GM12878 (cell line): ENCODE measurements around the gene REXO2. TPM values are rescaled to one million over a fixed set of nuclear protein-coding genes. Genes with fewer than 3 reads are reported as not detected.

Experiments
- ATAC-seq: fragments of 200-7000 bp; cut with Tn5 transposase; 3 replicates; pipeline ENCODE4 v1.9.1; 2020; ENCODE audit warnings: mild to moderate bottlenecking, moderate library complexity
- BruUV-seq: library from RNA; stranded (reverse); fragments of 400-500 nt; replicated peaks from 2 replicates; lab custom pipeline; 2021; lab: Mats Ljungman, UMichigan
- CTCF ChIA-PET: fragments of 300-600 bp; sonication (Branson Sonifier 250); formaldehyde crosslinking; extraction: SDS; loops from one replicate; lab custom pipeline; 2021; ENCODE audit warnings: inconsistent platforms; lab: Yijun Ruan, JAX
- POLR2A ChIA-PET: fragments of 350-600 bp; formaldehyde crosslinking; extraction: SDS; loops from one replicate; lab custom pipeline; 2021; ENCODE audit warnings: inconsistent platforms; lab: Charles Lee
- RAD21 ChIA-PET: fragments of 300-600 bp; sonication (Branson Sonifier 250); formaldehyde crosslinking; loops from one replicate; lab custom pipeline; 2023; ENCODE audit warnings: antibody characterized with exemption; ENCODE audit not compliant: unreplicated experiment; lab: Charles Lee
- SMC1A ChIA-PET: fragments of 300-600 bp; sonication (Branson Sonifier 250); formaldehyde crosslinking; loops from one replicate; lab custom pipeline; 2023; ENCODE audit not compliant: unreplicated experiment, uncharacterized antibody; lab: Charles Lee
- DNase-seq: peaks from one replicate; pipeline ENCODE4 v3.0.0-alpha.2; 2011; ENCODE audit warnings: low read depth, low spot score
- FAIRE-seq: peaks from 3 replicates; lab custom pipeline; 2011; peaks lifted over from hg19 to GRCh38; lab: Jason Lieb, UNC
- H2AFZ ChIP-seq: 2 replicates; pipeline ENCODE4 v1.6.0; 2011; ENCODE audit warnings: low read depth, low read length, control low read depth; ENCODE audit not compliant: control insufficient read depth
- H3K27ac ChIP-seq: 2 replicates; pipeline ENCODE4 v1.5.1; 2011; ENCODE audit warnings: control low read depth; ENCODE audit not compliant: control insufficient read depth, insufficient read depth
- H3K27me3 ChIP-seq, 2 experiments: replicated peaks in 1 of 2; 2 replicates each; pipeline versions ENCODE4 v1.6.0 to v1.6.1; 2011; ENCODE audit warnings: low read length in 1 of 2; ENCODE audit not compliant: control insufficient read depth in 2 of 2, insufficient read depth in 2 of 2
- H3K36me3 ChIP-seq, 2 experiments: 2 replicates each; pipeline ENCODE4 v1.5.1; 2011; ENCODE audit warnings: low read length in 1 of 2; ENCODE audit not compliant: control insufficient read depth in 2 of 2, insufficient read depth in 2 of 2
- H3K4me1 ChIP-seq: 2 replicates; pipeline ENCODE4 v1.6.1; 2011; ENCODE audit warnings: mild to moderate bottlenecking, low read length, moderate library complexity, mixed read lengths; ENCODE audit not compliant: control insufficient read depth, insufficient read depth
- H3K4me2 ChIP-seq: 2 replicates; pipeline ENCODE4 v1.6.0; 2011; ENCODE audit warnings: control low read depth; ENCODE audit not compliant: control insufficient read depth, insufficient read depth
- H3K4me3 ChIP-seq: fragments of 200-600 bp; sonication (generic); 2 replicates; pipeline ENCODE4 v1.5.1; 2016
- H3K79me2 ChIP-seq: 2 replicates; pipeline ENCODE4 v1.6.0; 2011; ENCODE audit warnings: low read length; ENCODE audit not compliant: control insufficient read depth, insufficient read depth
- H3K9ac ChIP-seq: 2 replicates; pipeline ENCODE4 v1.8.0; 2011; ENCODE audit warnings: low read length, control low read depth, mixed read lengths; ENCODE audit not compliant: control insufficient read depth, insufficient read depth
- H3K9me3 ChIP-seq: replicated peaks from 3 replicates; pipeline ENCODE4 v1.5.1; 2011; ENCODE audit warnings: mild to moderate bottlenecking, low read length; ENCODE audit not compliant: control insufficient read depth, insufficient read depth
- H4K20me1 ChIP-seq: 2 replicates; pipeline ENCODE4 v1.6.0; 2011; ENCODE audit not compliant: control insufficient read depth, insufficient read depth
- ASH2L ChIP-seq: fragments of 300-600, 200-600 bp; sonication (generic); IDR thresholded peaks from 2 replicates; pipeline ENCODE4 v1.6.1; 2017; ENCODE audit warnings: low read depth, mild to moderate bottlenecking, borderline replicate concordance
- CTCF ChIP-seq, 3 experiments: IDR thresholded peaks in 2 of 3; conservative IDR thresholded peaks in 1 of 3; 2 replicates each; pipeline ENCODE4 v1.5.1; 2011; ENCODE audit warnings: low read depth in 3 of 3, low read length in 3 of 3, mild to moderate bottlenecking in 3 of 3, control low read depth in 2 of 3, moderate library complexity in 2 of 3, inconsistent platforms in 1 of 3, mixed read lengths in 1 of 3; ENCODE audit not compliant: control insufficient read depth in 2 of 3, insufficient read depth in 1 of 3; ENCODE audit errors: extremely low read depth in 1 of 3
- FOXK2 ChIP-seq: fragments of 450-650 bp; IDR thresholded peaks from 2 replicates; pipeline ENCODE4 v1.6.1; 2017; ENCODE audit warnings: mild to moderate bottlenecking, moderate library complexity
- GABPA ChIP-seq: IDR thresholded peaks from 2 replicates; pipeline ENCODE4 v1.6.1; 2014; ENCODE audit warnings: antibody characterized with exemption, low read depth, mild to moderate bottlenecking, inconsistent platforms
- GATAD2B ChIP-seq: fragments of 450-650 bp; conservative IDR thresholded peaks from 2 replicates; pipeline ENCODE4 v1.6.1; 2017; ENCODE audit warnings: low read depth, mild to moderate bottlenecking, moderate library complexity
- NFYA ChIP-seq: IDR thresholded peaks from 2 replicates; pipeline ENCODE4 v1.6.1; 2011; ENCODE audit warnings: low read depth, mild to moderate bottlenecking, low read length, improper control_type of control experiment, borderline replicate concordance
- NFYB ChIP-seq: IDR thresholded peaks from 2 replicates; pipeline ENCODE4 v1.6.1; 2011; ENCODE audit warnings: low read depth, mild to moderate bottlenecking, low read length, improper control_type of control experiment, moderate library complexity; ENCODE audit not compliant: insufficient read depth
- RAD21 ChIP-seq: IDR thresholded peaks from 2 replicates; pipeline ENCODE4 v1.6.1; 2011; ENCODE audit warnings: mild to moderate bottlenecking, low read depth, low read length, moderate library complexity; ENCODE audit not compliant: insufficient read depth
- SREBF1 ChIP-seq: IDR thresholded peaks from 2 replicates; pipeline ENCODE4 v1.6.1; 2012; ENCODE audit warnings: mild to moderate bottlenecking, low read length
- SRF ChIP-seq, 2 experiments: IDR thresholded peaks; 2 replicates each; pipeline ENCODE4 v1.6.1; 2011; ENCODE audit warnings: low read depth in 2 of 2, low read length in 2 of 2, mild to moderate bottlenecking in 1 of 2, moderate library complexity in 1 of 2
- ZBED1 ChIP-seq: IDR thresholded peaks from 2 replicates; pipeline ENCODE4 v1.6.1; 2016; ENCODE audit warnings: borderline replicate concordance
- ZBTB33 ChIP-seq: fragments of 450-650 bp; IDR thresholded peaks from 2 replicates; pipeline ENCODE4 v1.6.1; 2017; ENCODE audit warnings: mild to moderate bottlenecking
- ZNF687 ChIP-seq: fragments of 450-650 bp; IDR thresholded peaks from 2 replicates; pipeline ENCODE4 v1.6.1; 2017; ENCODE audit warnings: mild to moderate bottlenecking, moderate library complexity
- WGBS: methylation state at CpG from one replicate; pipeline ENCODE4 v1.1.6; 2016; ENCODE audit warnings: low lambda C conversion rate; ENCODE audit not compliant: insufficient replicate concordance, insufficient coverage; ENCODE audit errors: missing lambda C conversion rate; 5-methylcytosine and 5-hydroxymethylcytosine counted together
- in situ Hi-C: fragments of 300-500 bp; cut with MboI; formaldehyde crosslinking; loops from 9 replicates; pipeline ENCODE4 v1.14.3; 2018; ENCODE audit warnings: mixed read lengths
- intact Hi-C: fragments of 100-400 bp; cut with micrococcal nuclease; formaldehyde crosslinking; loops from one replicate; pipeline ENCODE4 v1.14.2; 2022; ENCODE audit not compliant: unreplicated experiment
- polyA plus RNA-seq, 11 experiments: library from polyadenylated mRNA; depleted of rRNA in 4 of 11; unstranded in 6 of 11; stranded (reverse) in 5 of 11; fragments of >200 nt; fragmentation: Nextera tagmentation in 4 of 11; fragmentation: Illumina TruSeq in 1 of 11; extraction: Ambion mirVana in 4 of 11; extraction: Trizol in 1 of 11; gene quantifications; 1 replicate in 1 of 11; 2 replicates in 10 of 11; pipeline versions ENCODE4 v1.2.1 to v1.2.3, GENCODE V29; 2011 to 2016; ENCODE audit warnings: inconsistent platforms in 2 of 11, missing spikeins in 2 of 11, low read depth in 1 of 11
- total RNA-seq, 4 experiments: library from RNA; depleted of rRNA in 3 of 4; stranded (reverse); fragments of >200 nt in 3 of 4; fragmentation: Illumina TruSeq in 1 of 4; extraction: Trizol in 1 of 4; gene quantifications; 2 replicates each; pipeline versions ENCODE4 v1.2.1 to v1.2.3, GENCODE V29; 2013 to 2021

The REXO2 gene
- total and polyA plus RNA-seq, 10 of the 15 experiments (the other 5 are each of a cell fraction or from before 2014, with no cell fraction given), result 3.3 to 12.5 (median 5.3) TPM

- Histone ChIP-seq H3K27me3 (no peaks in the 10 kb centered on the region; a peak in 1 of 4 replicates), H3K4me1 (no peaks in the 10 kb centered on the region), H2AFZ (no peak overlapping the region), H4K20me1 (no peaks in the 10 kb centered on the region), H3K9me3 (no peaks in the 10 kb centered on the region), H3K4me2 (no peak overlapping the region), H3K79me2 (no peaks in the 10 kb centered on the region), H3K9ac (no peak overlapping the region), H3K4me3 (no peak overlapping the region), H3K27ac (no peak overlapping the region), H3K36me3 (no peaks in the 10 kb centered on the region)
- ChIA-PET POLR2A (no interaction called here), RAD21 (no interaction called here), SMC1A (no interaction called here), CTCF (no interaction called here)
- no TSS peak for BruUV-seq
- ATAC-seq (no peak), FAIRE-seq (no peak), DNase-seq (no peak)
- in situ Hi-C loops, result no loop called here
- 43% methylated on average over 3 of the region's 3 CpGs for WGBS
- intact Hi-C loops, result no loop called here
- TF ChIP-seq ZNF687 (no peak), NFYB (no peak), CTCF (IDR thresholded peaks at IDR 0.05 in 2 of 3, conservative IDR thresholded peaks at IDR 0.05 in 1 of 3; ENCODE audit: control insufficient read depth in 2 of 3, extremely low read depth in 1 of 3, insufficient read depth in 1 of 3, low read depth in 3 of 3, low read length in 3 of 3) (no peak), RAD21 (no peak), GABPA (no peak), FOXK2 (no peak), ZBED1 (no peak), SRF (IDR thresholded peaks at IDR 0.05; ENCODE audit: low read depth in 2 of 2, low read length in 2 of 2) (no peak), ASH2L (no peak), NFYA (no peak), SREBF1 (no peak), ZBTB33 (no peak), GATAD2B (no peak)
These were observed 6.4 kb upstream of the REXO2 start for GRCh38 chr11:114432893-114433292.
